Measurements from ENCODE around the gene SVIP.

The SVIP gene

DNA sequence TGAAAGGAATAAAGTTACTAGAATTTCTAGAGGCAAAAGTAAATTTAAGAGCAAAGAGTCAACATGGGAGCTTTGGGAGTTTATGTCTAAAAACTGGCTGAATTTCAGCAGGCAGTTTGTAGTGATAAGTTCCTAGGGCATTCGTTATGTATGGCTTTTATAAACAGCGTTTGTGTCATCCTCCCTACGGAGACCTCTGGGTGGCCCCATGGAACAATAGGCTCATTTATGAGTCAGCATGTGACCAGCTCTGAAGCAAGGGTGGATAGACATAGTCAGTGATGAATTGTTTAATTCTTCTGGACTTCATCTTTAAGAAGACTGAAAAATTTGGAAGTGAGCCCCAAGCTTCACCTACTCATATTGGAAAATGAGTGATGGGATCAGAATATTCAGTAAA is 37.1 kb downstream of the SVIP start:
- no peak for DNase-seq (ENCODE audit: low read depth)

DNA sequence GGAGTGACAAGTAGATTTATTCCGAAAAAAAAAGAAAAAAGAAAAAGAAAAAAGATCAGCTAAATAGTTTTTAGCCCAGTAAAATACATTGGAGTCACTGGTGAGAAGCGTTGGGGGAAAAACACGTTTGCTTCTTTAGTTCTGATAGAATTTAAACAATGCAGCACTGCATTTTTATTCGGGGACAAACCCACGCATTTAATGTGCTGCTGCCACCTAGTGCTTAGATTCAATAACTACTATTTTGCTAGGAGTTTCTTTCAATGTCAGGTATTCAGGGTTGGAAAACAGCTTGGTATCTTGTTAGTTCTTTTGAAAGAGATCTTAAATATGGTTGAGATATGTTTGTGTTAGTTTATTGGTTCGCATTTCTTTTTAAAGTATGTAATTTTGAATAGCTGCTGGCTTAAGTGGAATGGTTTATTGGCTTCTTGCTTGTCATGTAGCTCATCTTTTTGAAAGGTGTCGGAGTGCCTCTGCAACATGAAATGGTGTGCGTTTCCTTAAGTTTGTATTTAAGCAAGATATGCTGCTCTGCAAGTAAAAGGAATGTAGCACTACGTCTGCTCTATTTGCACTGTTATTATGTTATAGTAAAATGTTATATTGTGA is 41.9 kb downstream of the SVIP start:
- no peak for DNase-seq (ENCODE audit: low read depth)

- no peak for DNase-seq (ENCODE audit: low read depth)
Measured at GRCh38 chr11:22787055-22787454, 42.5 kb downstream of the SVIP start.

- no peak for DNase-seq (ENCODE audit: low read depth)
Measured at GRCh38 chr11:22786475-22786874, 43.1 kb downstream of the SVIP start.

- no peak for DNase-seq (ENCODE audit: low read depth)
Measured at GRCh38 chr11:22785251-22785650, 44.4 kb downstream of the SVIP start.

GRCh38 chr11:22780952-22781593 is 48.5 kb downstream of the SVIP start:
- no peak for DNase-seq (ENCODE audit: low read depth)

DNA sequence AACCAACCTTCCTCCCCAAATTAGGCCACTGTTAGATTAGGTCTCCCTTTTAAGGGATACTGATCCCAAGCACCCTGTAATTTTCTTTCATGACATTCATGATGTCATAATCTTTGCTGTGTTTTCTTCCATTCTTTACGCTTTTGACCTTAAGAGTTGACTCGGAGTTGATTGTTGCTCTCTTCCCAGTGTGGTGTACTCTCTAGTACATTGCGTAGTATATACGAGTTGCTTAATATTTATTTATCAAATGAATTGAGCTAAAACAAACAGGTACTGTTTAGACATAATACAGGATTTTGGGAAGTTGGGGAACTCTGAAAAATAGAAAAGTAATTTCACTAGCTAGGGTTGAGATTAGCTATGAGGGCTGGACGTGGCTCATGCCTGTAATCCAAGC is 49.8 kb downstream of the SVIP start:
- no peak for DNase-seq (ENCODE audit: low read depth)

- no peak for DNase-seq (ENCODE audit: low read depth)
Measured at GRCh38 chr11:22778642-22779041, 51.0 kb downstream of the SVIP start.

DNA sequence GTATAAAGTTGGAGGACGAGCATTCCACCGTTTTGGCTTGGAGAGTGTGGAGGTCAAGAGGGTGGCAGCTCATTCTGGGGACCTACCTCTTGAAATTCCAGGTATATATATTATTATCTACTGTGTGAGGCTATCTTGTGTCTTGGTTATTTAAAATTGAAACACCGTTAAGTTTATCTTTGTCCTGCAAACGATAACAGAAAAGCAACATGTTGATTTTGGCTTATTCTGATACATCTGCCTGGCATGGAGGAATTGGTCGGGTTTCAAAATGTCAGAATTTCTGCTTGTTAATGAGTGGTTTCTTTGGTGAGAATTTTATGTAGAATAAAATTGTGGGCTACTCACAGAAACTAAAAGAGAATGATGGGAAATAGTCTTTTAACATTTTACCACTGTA is 54.4 kb downstream of the SVIP start:
- DNase-seq (ENCODE audit: low read depth) = no peak

- DNase-seq (ENCODE audit: low read depth) = no peak
Measured at GRCh38 chr11:22774716-22775115, 54.9 kb downstream of the SVIP start.

- no peak for DNase-seq (ENCODE audit: low read depth)
Measured at GRCh38 chr11:22769081-22769480, 60.5 kb downstream of the SVIP start.

Data from GM04503 (cell line).